Panc1 (cell line): ENCODE data around the gene JDP2.

Source experiments
- CTCF ChIP-seq: fragments of 450-650 bp; IDR thresholded peaks from 2 replicates; pipeline ENCODE4 v1.5.1; 2017; ENCODE audit warnings: mild to moderate bottlenecking
- POLR2AphosphoS5 ChIP-seq: IDR thresholded peaks from 2 replicates; pipeline ENCODE4 v1.6.1; 2012; ENCODE audit warnings: mild to moderate bottlenecking, low read depth, low read length, moderate library complexity
- REST ChIP-seq, 2 experiments: IDR thresholded peaks; 2 replicates each; pipeline ENCODE4 v1.6.1; 2011 to 2012; ENCODE audit warnings: low read depth in 2 of 2, control low read depth in 1 of 2, low read length in 1 of 2, mild to moderate bottlenecking in 1 of 2, moderate library complexity in 1 of 2; ENCODE audit not compliant: insufficient read depth in 1 of 2
- TCF7L2 ChIP-seq: IDR thresholded peaks from 2 replicates; pipeline ENCODE4 v1.6.1; 2011; ENCODE audit warnings: mild to moderate bottlenecking, low read depth, low read length, inconsistent platforms

GRCh38 chr14:75390183-75390582 lies 37.6 kb upstream of the JDP2 start:
- no peak for TF ChIP-seq CTCF
- no peak for TF ChIP-seq TCF7L2
- no peak for TF ChIP-seq POLR2AphosphoS5
- TF ChIP-seq REST (IDR thresholded peaks at IDR 0.05; ENCODE audit: insufficient read depth in 1 of 2, low read depth in 2 of 2, low read length in 1 of 2), result no peak
